Astrocyte of the cerebellum (primary cell): ENCODE results near the gene NCEH1.

Experiments
- DNase-seq: peaks from one replicate; pipeline ENCODE4 v3.0.0-alpha.2; 2011; ENCODE audit warnings: low read depth
- H3K4me3 ChIP-seq: 2 replicates; pipeline ENCODE4 v1.5.1; 2011; ENCODE audit warnings: mild to moderate bottlenecking, low read depth, low read length, moderate library complexity
- in situ Hi-C: cut with HindIII; loops from 2 replicates; pipeline ENCODE4 v1.10.0; 2017; ENCODE audit warnings: low sequenced_read_pairs
- TF ChIP-seq, protein P1 (sequence below): IDR thresholded peaks from 2 replicates; pipeline ENCODE4 v1.5.1; 2012; ENCODE audit warnings: low read length, low read depth, moderate library complexity, mild to moderate bottlenecking; ENCODE audit errors: missing control alignments

Gene NCEH1

DNA sequence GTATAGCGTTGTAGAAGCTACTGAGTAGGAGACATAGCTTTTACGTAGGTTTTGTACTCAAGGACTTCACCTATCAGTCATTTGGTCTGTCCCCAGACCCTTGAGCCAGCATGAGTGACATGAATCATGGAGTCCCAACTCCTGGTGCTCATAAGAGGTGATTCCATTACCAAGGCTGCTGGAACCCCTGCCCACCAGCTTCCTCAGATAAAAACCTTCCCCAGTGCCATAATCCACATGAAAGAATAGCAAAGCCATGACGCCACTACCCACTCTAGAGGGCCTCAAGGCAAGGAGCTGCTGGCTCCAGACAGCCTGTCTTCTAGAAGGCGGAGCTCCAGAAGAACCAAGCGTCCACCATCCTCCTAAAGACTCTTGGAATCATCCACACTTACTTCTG is 69.6 kb downstream of the NCEH1 start:
- in situ Hi-C loops = no loop called here

DNA sequence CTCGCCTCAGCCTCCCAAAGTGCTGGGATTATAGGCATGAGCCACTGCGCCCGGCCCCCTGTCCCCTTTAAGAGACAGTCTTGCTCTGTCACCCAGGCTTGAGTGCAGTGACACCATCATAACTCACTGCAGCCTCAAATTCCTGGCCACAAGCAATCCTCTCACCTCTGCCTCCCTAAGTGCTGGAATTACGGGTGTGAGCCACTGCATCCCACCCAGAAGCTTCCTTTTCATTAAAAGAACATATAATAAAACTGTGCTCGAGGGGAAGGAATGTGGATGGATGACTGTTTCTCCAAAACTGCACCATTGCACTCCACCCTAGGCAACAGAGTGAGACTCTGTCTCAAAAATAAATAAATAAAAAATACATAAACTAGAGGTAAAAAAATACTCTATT is 70.1 kb downstream of the NCEH1 start:
- in situ Hi-C loops = no loop called here
- no peak overlapping the region for H3K4me3 ChIP-seq
- TF ChIP-seq, protein P1, sequence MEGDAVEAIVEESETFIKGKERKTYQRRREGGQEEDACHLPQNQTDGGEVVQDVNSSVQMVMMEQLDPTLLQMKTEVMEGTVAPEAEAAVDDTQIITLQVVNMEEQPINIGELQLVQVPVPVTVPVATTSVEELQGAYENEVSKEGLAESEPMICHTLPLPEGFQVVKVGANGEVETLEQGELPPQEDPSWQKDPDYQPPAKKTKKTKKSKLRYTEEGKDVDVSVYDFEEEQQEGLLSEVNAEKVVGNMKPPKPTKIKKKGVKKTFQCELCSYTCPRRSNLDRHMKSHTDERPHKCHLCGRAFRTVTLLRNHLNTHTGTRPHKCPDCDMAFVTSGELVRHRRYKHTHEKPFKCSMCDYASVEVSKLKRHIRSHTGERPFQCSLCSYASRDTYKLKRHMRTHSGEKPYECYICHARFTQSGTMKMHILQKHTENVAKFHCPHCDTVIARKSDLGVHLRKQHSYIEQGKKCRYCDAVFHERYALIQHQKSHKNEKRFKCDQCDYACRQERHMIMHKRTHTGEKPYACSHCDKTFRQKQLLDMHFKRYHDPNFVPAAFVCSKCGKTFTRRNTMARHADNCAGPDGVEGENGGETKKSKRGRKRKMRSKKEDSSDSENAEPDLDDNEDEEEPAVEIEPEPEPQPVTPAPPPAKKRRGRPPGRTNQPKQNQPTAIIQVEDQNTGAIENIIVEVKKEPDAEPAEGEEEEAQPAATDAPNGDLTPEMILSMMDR = no peak
- DNase-seq = no peak

More for the DNA sequence above, 69.6 kb downstream of the NCEH1 start:
- no peak for DNase-seq
- no peak overlapping the region for H3K4me3 ChIP-seq
- TF ChIP-seq, protein P1 = no peak

DNA sequence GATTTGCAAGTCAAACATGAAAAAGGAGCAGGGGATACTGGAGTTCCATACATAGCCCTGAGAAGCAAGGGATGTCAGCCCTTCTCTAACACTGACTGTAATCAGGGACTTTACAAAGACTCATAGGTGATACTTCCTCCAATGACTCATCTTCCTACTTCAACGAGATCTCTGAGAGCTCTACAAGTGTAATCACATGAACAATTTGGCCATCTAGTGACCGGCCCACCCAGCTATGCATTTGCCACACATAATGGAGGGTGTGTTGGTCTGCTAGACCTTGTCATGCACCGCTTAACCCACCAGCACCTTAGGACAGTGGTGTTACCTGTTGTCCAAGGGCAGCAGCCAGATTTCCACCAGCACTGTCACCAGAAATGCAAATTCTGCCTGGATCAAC is 75.3 kb downstream of the NCEH1 start:
- no peak overlapping the region for H3K4me3 ChIP-seq
- DNase-seq = no peak
- TF ChIP-seq, protein P1 = no peak
- in situ Hi-C loops = no loop called here

DNA sequence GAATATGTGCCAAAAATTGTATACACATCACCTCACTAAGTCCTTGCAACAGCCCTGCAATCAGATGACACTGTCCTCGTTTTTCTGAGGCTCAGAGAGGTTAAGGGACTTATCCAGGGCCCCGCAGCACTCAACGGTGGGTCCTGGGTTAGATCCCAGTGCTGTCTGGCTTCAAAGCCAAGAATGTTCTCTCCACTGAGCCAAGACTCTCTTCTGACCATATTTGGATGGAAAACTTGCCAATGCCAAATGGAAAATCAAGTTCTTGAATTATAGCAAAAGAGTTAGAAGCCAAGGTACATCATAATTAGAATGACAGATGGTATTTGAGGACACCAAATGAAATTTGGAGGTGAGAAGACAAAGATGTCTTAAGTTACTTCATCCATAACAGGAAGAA is 75.9 kb downstream of the NCEH1 start:
- H3K4me3 ChIP-seq = no peak overlapping the region
- DNase-seq = no peak
- in situ Hi-C loops = no loop called here
- TF ChIP-seq, protein P1 = no peak

DNA sequence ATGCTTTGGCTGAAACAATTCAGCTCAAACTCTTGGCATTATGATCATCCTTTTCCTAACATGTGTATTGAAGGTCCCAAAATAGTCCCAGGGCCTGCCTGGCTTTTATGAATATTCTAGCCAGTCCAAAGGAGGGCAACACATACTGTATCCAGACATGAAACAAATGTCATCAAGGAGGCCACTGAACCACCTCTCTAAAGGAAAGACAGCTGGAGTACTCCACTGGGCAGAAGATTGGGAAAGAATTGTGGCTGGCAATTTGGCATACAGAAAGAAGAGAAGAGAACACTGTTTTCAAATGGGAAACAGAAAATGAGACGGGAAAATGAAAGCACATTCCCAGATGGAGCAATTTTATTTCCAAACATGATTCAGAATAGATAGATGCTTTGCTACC is 80.6 kb downstream of the NCEH1 start:
- in situ Hi-C loops = no loop called here
- H3K4me3 ChIP-seq = no peak overlapping the region
- TF ChIP-seq, protein P1 = no peak
- DNase-seq = no peak

DNA sequence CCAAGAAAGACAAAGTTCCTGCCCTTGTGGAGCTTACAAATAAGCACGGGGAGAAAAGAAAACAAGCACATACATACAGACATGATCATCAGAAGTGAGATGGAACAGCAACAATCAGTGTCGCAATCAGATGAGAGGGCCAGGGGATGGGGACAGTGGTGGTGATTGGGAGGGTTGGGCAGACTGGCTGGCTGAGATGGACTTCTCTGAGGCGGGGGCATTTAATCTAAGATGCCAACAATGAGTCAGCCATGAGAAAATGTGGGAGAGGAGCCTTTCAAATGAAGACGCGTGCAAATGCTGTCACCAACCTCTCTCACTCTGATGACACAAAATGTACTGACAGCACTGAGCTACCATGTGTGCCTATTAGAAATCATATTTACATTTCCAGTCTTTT is 81.4 kb downstream of the NCEH1 start:
- H3K4me3 ChIP-seq = no peak overlapping the region
- TF ChIP-seq, protein P1 = no peak
- no peak for DNase-seq
- in situ Hi-C loops = no loop called here

DNA sequence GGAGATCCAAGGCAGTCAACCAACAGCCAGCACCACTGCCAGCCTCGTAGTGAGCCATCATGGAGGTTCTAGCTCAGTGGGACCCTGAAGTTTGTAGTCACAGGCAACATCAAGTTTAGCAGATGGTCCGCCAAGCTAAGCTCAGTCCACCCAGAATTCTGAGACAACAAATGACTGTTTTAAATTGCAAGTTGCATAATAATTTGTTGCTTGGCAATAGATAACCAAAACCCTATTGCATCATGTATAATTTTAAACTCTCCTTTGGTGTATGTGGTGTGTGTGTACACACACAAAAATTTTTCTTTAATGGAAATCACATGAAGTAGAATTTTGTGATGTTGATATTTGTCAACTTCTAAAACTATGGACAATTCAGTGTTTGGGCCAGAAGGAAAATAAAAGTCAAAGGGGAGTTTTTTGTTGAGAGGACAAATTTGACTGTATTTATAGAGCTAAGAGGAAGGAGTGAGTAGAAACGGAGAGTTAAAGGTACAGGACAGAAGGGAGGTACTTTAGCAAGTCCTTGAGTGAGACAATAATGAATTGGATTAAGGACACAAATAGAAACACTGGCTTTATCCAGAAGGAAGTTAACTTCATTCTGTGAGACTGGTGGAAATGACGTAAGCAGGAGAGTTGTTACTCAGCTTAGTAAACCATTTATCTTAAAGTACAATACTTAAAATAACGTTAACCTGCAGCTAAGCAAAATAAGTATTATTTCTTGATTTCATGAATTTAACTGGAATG is 83.6 kb downstream of the NCEH1 start:
- in situ Hi-C loops = no loop called here
- TF ChIP-seq, protein P1 = no peak
- no peak overlapping the region for H3K4me3 ChIP-seq
- no peak for DNase-seq
